HG02973 (cell line): Measurements from ENCODE around the gene LIMA1.
"Not testable (repeated sequence)": the region's sequence is repeated elsewhere in the genome, so short reads cannot be mapped to it uniquely, and the experiment has no call there.

ENCODE experiments used
- ATAC-seq: cut with Tn5 transposase; IDR thresholded peaks from one replicate; pipeline ENCODE4 v1.9.1; 2021; ENCODE audit warnings: moderate library complexity; ENCODE audit not compliant: unreplicated experiment

The LIMA1 gene

DNA sequence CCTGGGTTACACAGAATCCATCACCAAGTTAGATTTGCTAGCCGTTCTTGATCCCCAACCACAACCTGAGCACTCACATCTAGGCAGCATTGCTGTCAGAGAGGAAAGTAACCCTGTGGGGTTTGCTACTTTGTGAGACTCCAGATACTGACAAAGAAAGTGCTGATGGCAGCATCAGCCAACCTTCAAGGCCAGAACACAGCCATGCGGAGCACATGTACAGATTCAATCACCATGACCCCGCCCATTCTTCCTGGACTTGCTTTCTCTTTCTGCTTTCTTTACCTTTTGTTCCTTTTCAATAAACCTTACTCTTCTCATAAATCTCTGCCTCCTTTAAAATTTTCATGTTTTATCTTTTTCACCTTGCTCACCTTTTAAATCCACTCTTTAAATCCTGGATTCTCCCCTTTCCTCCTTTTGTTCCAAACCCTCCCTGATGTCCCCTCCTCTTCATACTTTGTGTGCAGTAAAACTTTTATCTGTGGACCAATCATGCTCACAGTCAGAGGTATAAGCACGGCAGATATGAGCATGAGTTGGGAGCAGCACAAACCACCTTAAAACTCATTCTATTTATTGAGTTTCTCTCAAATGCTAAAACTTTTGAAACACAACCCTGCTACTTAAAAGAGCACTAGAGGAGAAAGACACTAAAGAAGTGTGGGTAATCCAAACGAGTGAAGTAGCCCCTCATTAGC, 94.3 kb downstream of the LIMA1 start:
- ATAC-seq, result no peak

DNA sequence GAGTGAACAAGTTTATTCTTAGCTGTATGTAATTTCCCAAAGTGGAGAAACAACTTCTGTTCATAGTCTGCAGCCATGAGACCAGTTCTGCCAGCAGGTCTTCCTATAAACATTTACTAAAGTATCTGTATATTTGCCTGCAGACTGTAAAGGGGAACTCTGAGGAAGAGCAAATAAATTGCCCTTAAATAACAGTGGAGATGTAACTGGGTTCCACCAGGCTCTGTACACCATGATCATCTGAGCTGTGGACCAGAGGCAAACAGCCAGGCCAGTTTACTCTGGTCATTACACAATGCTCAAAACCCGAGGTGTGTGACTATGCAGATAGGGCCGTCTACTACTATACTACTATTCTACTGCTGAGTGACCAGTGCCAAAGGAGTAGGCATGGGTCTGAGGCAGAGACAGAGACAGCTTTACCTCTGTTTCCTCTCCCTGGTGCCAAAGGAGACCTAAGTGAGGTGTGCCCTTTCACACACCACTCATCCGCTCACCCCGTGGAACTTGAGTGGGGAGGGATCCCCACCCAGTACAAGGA, 95.0 kb downstream of the LIMA1 start:
- no peak for ATAC-seq

DNA sequence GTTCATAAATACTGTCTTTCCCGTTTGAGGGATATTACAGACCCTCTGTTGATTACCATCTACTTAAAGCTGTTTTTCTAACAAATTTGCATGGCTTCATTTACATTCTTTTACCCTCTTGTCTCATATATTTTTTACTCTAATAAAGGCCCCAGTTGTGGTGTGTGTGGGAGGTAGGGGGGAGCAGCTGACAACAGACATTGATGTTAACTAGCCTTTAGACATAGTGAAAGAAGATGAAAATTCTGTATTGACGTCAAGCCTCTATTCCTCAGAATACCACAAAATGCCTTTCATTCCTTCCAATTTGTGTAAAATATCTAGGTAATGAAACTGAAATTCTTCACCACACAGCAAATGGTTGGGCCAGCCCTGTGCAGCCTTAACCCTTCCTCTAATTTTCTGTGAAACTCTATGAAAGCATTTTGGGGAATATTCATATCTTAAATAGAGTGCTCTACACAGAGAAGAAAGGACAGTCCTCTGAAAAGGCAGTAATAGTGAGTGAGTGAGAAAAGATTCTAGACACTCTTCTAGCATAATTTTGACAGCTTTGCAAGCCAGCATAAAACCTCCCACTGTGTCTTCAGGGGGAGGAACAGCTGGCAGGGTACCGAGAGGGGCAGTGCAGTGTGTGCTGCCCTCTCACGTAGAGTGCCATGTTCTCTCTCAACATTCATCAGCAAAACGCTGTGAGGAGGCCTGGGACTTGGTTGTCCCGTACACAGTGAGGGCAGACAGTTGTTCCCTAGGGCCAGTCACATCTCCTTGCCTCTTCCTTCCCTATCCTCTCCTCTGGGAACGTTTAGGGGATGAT, 96.0 kb downstream of the LIMA1 start:
- no peak for ATAC-seq

DNA sequence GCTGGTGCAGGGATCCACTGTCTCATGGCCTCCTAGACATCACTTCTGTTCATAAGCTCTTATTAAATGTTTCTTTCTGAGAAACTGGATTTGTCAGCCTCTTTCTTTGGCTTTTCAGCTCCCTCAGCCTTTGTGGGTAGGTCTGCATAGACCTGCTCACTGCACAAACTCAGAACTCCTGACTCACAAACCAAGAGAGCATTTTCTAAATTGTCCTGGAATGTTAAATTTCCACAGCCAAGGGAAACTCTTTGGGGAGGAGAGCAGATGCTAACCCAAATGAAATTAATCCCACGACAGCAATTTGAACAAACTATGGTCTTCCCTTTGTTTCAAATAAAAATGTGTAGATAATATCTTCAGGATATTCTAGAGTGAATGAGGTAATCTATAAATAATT, 96.6 kb downstream of the LIMA1 start:
- ATAC-seq, result no peak

DNA sequence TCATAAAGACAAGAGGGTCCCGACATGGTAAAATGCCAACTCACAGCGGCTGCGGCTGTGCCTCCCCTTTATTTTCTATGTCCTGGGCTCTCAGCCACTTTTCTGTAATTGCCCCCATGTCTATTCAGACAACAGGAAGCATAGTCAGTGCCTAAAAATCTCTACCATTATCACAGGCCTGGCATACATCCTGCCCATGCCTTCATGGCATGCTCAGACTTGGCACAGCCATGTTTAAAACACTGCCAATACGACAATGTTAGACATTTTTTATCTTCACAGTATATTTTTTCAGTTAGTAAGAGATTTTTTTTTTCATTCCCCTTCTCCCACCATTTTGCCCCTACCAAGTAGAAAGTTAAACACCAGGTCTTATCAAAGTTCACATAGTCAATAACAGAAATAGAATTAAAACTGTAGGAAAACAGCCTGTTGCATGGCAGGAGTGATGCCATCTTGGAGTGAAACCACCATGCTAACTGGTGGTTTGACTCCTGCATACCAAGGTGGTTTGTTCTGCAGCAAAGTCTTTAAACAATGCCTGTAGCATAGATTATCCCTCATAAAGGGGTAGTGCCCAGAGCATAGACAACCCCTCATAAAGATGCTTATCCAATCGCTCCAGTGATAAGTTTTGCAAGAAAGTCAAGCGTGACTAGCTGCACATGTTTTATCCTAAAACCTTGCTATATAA, 97.2 kb downstream of the LIMA1 start:
- no peak for ATAC-seq

DNA sequence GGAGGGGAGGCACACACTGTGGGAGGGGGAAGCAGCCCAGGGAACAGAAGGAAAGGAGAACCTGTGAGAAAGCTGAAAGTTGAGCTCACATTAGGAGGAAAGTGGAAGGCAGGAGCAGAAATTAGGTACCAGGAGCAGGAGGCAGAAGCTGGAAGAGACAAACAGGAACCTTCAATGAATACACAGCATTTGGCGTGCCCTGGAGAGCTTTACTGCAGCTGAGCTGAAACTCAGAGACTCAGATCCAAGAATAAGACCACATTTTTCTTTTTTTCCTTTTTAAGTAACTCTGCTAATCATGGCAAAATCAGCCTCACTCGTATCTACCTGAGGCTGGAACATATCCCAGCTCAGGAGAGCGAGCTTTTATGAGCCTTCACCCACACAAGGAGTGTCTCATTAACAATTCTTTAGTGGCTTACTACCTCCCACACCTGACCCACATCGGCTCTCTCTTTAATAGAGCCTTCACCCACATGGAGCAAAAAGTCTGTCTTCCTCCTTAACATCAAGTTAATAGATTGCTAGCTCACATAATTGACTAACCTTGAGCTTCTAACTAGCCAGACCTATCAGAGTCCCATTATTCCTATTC, 97.9 kb downstream of the LIMA1 start:
- no peak for ATAC-seq

DNA sequence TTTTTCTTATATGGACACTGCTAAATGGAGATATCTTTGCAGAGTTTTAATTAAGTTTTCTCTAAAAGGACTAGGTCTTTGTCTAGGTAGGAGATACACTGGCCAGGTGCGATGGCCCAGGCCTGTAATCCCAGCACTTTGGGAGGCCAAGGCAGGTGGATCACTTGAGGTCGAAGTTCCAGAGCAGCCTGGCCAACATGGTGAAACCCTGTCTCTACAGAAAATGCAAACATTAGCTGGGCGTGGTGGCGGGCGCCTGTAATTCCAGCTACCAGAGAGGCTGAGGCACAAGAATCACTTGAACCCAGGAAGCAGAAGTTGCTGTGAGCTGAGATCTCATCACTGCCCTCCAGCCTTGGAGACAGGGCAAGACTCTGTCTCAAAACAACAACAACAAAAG, 99.1 kb downstream of the LIMA1 start:
- ATAC-seq, result no peak

DNA sequence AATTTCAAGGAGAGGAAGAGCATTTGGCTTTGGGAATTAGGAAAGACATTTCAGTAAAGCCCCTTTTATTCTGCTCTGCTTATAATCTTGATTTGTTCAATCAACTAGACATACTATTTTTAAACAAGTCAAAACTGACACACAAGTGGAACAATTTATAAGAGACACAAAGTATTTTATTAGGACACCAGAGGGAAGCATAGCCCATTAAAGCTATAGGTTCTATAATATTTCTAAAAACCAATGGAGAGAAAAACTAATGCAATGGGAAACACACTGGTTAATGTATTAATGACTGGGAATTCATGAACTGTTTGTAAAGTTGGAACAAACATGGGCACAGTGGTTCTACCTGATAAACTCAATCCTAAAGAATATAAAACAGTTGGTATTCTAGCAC, 100.9 kb downstream of the LIMA1 start:
- ATAC-seq, result no peak

DNA sequence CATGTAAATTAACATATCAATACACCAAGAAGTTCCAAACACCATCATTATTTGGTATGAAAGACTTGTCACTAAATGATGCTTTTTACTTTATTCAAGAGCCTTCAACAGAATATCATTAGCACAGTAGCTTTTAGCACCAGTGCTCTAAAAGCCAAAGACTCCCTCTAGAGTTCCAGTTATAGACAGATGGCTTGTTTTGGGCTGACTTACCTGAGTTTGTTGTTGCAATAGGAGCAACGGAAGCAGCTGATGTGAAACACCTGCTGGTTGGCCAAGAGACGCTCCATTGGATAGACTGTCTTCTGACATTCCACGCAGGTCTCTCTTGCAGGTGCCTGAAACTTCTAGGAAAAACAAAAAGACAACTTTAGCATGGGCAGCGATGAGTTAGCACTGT, 101.6 kb downstream of the LIMA1 start:
- ATAC-seq, result no peak

DNA sequence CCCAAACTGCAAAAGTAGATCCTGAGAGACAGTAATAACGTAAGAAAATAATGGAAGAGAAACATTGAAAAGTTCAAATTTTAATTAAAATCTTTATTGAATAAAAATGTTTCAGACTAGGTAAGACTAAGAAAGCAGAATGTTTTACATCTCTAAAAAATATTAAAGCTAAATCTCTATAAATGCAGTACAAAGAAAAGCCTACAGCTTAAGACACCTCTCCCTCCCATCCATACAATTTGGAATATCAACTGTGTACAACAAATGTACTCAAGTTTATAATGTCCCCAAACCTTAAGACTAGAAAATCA, 107.6 kb downstream of the LIMA1 start:
- ATAC-seq, result no peak

DNA sequence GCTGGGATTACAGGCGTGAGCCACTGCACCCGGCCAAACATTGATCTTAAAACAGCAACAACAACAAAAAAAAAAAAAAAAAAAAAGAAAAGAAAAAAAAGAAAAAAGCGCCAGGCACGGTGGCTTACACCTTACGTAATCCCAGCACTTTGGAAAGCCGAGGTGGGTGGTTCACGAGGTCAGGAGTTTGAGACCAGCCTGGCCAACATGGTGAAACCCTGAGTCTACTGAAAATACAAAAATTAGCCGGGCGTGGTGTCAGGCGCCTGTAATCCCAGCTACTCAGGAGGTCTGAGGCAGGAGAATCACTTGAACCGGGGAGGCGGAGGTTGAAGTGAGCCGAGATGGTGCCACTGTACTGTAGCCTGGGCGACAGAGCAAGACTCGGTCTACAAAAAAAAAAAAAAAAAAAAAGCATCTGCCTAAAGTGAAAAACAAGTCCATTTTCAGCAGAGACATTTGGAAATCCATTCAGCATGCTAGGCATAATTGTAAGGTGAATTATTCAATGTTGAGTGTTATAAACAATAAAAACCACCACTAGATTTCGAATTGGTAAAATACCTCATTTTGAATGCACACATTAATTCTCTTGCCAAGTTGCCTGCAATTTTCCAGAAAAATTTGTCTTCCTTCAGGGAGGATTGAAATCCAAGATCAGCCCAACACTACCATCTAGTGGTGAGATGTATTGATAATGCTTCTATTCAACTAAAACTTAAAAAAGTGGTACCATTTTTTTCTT, 108.2 kb downstream of the LIMA1 start:
- no peak for ATAC-seq

DNA sequence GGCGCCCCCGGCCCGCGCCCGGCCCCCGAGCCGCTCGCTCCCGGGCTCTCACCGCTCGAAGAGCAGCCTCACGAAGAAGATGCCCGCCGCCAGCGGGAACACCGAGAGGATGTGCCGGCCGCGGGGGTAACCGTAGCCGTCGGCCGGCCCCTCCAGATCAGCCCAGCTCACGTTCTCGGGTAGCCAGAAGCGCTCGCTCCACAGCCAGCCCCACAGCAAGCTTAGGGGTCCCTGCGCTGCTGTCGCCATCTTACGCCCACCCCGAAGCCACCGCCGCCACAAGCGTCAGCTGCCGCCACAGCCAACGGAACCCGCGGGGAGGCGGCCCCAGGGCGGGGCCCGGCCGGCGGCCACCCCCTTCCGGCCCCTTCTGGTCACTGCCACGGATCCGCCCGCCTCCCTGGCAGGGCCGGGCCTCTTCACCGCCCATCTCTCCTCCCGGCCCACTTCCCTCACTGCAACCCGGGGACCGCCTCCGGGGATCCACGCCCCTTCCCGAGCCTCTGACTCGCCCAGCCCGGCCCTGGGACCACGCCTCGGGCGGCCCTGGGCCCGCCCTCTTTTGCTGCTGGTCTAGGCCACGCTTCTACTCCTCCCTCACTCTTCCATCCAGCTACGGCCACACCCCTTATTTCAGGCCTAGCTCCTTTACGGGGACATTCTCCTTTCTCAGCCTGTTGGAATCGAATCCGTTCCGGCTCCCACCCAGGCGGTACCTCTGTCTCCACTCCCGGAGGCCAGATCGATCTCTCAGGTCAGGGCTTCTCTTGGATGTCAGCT, 116.1 kb downstream of the LIMA1 start, which contains the start of gene CERS5:
Gene CERS5 (minus strand): TSS at position 321 of the 780 bp plus-strand sequence. CDS start 72 bp downstream, at position 249.
- peak; percentile 96 for ATAC-seq

DNA sequence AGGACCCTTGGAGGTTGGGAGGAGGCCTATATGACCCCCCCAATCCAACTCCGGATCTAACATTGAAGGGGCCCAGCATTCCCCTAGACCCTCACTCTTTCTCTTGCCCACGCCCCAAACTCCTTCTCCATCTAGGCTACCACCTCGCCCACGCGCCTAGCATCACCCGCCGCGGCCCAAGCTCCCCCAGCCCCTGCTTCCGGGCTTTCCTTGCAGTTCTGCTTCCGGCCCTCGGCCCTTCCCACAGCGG, 116.6 kb downstream of the LIMA1 start:
- peak; percentile 34 for ATAC-seq

DNA sequence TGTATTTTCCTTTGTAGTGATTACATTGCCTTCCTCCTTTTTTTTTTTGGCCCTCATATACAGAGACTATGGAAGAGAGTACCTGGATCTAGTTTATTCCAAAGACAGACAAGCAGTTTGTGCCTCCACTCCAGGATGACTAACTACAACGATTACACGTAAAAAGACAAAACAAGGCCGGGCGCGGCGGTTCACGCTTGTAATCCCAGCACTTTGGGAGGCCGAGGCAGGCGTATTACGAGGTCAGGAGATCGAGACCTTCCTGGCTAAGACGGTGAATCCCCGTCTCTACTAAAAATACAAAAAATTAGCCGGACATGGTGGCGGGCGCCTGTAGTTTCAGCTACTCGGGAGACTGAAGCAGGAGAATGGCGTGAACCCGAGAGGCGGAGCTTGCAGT, 118.4 kb downstream of the LIMA1 start:
- ATAC-seq, result no peak

DNA sequence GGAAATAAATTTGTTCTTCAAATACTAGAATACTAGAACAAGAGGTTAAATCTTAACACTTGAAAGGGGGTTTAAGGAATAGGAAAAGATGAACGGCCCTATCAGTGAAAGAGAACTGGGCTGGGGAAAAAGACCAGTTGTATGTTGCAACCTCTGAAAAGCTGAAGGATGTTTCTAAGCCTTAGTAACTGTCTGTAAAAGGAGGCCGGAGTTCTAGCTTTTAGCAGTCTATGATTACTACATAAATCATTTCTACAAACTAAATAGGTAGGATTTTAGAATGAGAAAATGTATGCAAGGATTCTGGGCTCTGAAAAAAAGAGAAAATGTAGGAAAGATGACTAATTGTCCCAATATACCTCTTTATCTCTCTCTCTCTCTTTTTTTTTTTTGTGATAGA, 121.1 kb downstream of the LIMA1 start:
- no peak for ATAC-seq

DNA sequence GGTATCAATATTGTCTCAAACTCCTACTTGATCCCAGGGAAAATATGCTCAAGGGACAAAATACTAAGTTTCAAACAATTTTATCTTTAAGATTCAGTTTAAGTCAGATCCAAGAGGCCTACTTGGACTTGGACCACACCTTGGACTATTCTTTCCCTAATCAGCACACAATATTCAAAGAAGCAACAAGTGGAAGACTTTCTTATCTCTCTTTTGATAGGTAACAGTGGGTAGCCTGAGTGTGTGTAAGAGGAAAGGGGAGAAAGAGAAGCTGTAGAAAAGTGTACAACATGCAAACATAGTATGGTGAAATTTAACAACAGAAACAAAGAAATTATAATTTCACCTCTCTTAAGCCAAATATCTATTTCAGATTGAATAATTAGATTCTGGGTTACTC, 122.7 kb downstream of the LIMA1 start:
- ATAC-seq, result no peak

DNA sequence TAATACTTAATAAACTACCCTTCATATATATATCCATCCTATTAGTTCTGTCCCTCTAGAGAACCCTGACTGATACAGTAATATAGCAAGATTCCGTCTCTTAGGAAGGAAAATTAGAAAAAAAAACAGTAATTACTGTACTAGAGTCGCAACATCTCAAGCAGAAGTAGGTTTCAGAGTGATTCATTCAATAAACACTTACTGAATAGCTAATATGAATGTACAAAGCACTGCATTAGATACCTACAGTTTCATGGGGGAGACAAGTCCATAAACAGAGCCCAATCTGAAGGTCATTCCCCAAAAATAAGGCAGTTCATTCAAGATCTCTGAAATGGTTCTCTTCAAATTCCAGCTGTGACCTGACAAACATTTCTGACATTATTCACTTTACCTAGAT, 126.1 kb downstream of the LIMA1 start:
- no peak for ATAC-seq

DNA sequence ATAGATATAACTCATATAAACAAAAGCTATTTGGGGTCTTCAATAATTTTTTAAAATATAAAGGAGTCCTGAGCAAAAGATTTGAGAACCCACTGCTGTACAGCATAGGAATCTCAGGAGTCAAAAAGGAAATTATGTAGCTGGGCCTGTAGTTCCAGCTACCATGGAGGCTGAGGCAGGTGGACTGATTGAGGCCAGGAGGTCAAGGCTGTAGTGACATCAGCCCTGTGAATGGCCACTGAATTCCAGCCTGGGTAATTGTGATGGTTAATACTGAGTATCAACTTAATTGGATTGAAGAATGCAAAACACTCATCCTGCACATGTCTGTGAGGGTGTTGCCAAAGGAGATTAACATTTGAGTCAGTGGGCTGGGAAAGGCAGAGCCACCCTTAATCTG, 126.7 kb downstream of the LIMA1 start:
- no peak for ATAC-seq

DNA sequence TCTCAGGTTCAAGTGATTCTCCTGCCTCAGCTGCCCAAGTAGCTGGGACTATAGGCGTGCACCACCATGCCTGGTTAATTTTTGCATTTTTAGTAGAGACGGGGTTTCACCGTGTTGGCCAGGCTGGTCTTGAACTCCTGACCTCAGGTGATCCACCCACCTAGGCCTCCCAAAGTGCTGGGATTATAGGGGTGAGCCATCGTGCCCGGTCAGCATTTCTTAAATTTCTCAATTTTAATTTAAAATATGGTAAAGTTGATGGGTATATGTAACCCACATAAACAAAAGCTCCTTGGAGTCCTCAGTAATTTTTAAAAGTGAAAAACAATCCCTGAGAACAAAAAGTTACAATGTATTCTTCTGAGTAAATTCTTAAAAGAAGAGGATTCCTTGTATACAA, 128.4 kb downstream of the LIMA1 start:
- ATAC-seq, result not testable (repeated sequence)

DNA sequence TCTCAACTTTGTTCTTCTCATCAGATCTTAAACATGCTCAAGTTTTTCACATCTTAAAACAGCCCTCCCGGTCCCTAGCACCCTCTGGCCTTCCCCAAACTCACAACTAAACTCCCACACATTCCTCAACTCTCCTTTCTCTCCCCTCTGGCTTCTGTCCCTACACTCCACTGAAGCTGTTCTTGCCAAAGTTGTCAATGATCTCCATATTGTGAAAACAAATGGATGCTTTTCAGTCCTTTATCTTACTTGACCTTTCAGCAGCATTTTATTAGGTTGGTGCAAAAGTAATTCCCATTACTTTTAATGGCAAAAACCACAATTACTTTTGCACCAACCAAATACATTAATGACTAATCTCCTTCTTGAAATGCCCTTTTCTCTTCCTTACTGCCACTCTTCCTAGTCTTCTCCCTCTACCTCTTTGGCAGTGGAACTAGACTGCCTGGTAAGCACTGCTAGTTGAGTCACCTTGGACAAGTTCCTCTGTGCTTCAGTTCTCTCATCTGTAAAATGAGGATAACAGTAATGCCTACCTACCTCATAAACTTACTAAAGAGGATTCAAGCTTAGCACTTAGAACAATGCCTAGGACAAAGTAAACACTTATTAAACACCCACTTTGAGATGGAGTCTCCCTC, 132.2 kb downstream of the LIMA1 start:
- ATAC-seq, result no peak
